Colonic mucosa (tissue), 4 donors: ENCODE data around the gene MBOAT1. TPM values are rescaled to one million over a fixed set of nuclear protein-coding genes. Genes with fewer than 3 reads are reported as not detected.

ENCODE experiments used
- DNase-seq: peaks from one replicate; pipeline ENCODE4 v3.0.0-alpha.2; 2020
- H3K27ac ChIP-seq: fragments of 200-600 bp; one replicate; pipeline ENCODE4 v1.8.0; 2021
- H3K27me3 ChIP-seq: fragments of 200-600 bp; one replicate; pipeline ENCODE4 v1.8.0; 2021
- H3K36me3 ChIP-seq: fragments of 200-600 bp; one replicate; pipeline ENCODE4 v1.8.0; 2021
- H3K4me1 ChIP-seq: fragments of 200-600 bp; one replicate; pipeline ENCODE4 v1.8.0; 2021; ENCODE audit warnings: mild to moderate bottlenecking
- H3K4me3 ChIP-seq: fragments of 200-600 bp; one replicate; pipeline ENCODE4 v1.8.0; 2021
- H3K9ac ChIP-seq, 2 donors: one replicate each; pipeline ENCODE4 v1.7.0; 2013; ENCODE audit warnings: control low read depth in 2 of 2, low read depth in 2 of 2, low read length in 2 of 2
- H3K9me3 ChIP-seq: fragments of 200-600 bp; one replicate; pipeline ENCODE4 v1.8.0; 2021
- intact Hi-C: fragments of 100-400 bp; cut with DNase I; formaldehyde crosslinking; loops from one replicate; pipeline ENCODE4 v1.14.1; 2022
- total RNA-seq, 2 donors: library from RNA; stranded (reverse); fragmentation: NEBNext Ultra II Directional in 1 of 2; extraction: Animal tissue kit (Norgen Biotek cat#: 25700) in 1 of 2; gene quantifications; one replicate each; pipeline ENCODE4 v1.2.1, GENCODE V29; 2021
- TF ChIP-seq, protein P1 (sequence below): fragments of 200-600 bp; IDR thresholded peaks from one replicate; pipeline ENCODE4 v1.8.0; 2022; ENCODE audit warnings: antibody characterized with exemption, mild to moderate bottlenecking
- donor health status: healthy.
- donor health status: DM: no; HTN: no; CAD: no.
- donor health status: DM: no; HTN: no; CAD: no.

The MBOAT1 gene
- total RNA-seq, 2 donors from 2014 or later: 45.7 to 54.1 TPM

- intact Hi-C loops: no loop called here
- Histone ChIP-seq H3K4me3 (no peak overlapping the region), H3K9me3 (no peaks in the 10 kb centered on the region), H3K4me1 (peaks cover 29% of the 10 kb centered on the region), H3K9ac (no peak overlapping the region), H3K27ac (no peak overlapping the region), H3K27me3 (no peaks in the 10 kb centered on the region), H3K36me3 (no peaks in the 10 kb centered on the region)
- TF ChIP-seq, protein P1, sequence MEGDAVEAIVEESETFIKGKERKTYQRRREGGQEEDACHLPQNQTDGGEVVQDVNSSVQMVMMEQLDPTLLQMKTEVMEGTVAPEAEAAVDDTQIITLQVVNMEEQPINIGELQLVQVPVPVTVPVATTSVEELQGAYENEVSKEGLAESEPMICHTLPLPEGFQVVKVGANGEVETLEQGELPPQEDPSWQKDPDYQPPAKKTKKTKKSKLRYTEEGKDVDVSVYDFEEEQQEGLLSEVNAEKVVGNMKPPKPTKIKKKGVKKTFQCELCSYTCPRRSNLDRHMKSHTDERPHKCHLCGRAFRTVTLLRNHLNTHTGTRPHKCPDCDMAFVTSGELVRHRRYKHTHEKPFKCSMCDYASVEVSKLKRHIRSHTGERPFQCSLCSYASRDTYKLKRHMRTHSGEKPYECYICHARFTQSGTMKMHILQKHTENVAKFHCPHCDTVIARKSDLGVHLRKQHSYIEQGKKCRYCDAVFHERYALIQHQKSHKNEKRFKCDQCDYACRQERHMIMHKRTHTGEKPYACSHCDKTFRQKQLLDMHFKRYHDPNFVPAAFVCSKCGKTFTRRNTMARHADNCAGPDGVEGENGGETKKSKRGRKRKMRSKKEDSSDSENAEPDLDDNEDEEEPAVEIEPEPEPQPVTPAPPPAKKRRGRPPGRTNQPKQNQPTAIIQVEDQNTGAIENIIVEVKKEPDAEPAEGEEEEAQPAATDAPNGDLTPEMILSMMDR: no peak
- DNase-seq: no peak
Observed at GRCh38 chr6:20202324-20202658, 10.0 kb downstream of the MBOAT1 start.

DNA sequence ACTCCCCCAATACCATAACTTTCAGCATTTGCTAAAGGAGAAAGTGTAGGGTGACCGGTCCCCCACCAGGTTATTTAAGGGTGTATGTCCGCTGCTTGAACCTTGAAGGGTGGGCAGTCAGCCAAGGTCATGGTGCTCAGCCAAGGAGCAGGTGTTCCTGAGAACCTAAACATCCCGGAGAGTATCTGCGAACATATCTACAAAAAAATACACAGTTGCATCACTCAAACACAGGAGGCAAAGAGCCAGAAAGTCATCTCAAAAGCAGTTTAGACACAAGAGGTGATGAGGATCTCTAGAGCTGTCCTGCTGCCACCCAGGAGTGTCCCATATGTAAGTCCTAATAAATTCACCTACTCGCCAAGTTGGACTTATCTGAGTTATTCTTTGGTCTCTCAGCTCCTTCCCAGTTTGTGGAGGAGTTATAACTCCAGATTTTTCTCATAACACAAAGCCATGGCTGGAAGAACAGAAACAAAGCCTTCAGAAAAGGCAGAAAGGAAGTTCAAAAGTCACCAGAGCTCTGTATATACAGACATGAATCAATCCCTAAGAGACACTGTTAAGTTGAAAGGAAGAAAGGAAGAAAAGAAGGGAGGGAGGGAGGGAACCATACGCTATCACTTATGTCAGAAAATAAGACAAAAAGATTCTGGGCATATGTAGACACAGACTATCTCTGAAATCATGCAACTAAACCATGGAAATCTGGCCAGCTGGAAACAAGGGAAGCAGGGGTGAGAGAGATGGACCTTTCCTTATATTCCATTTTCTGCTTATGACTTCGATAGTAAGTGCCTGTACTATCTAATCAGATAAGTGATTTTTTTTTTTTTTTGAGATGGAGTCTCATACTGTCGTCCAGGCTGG, 11.3 kb downstream of the MBOAT1 start:
- Histone ChIP-seq H3K36me3 (no peaks in the 10 kb centered on the region), H3K9ac (peak overlapping the region in 1 of 2 donors; percentile 14), H3K4me1 (peaks cover 27% of the 10 kb centered on the region), H3K9me3 (no peaks in the 10 kb centered on the region), H3K4me3 (no peak overlapping the region), H3K27me3 (no peaks in the 10 kb centered on the region), H3K27ac (peak overlapping the region; percentile 18)
- DNase-seq: peak; percentile 47
- intact Hi-C loops: no loop called here
- TF ChIP-seq, protein P1: no peak

GRCh38 chr6:20198775-20199174, 13.5 kb downstream of the MBOAT1 start:
- peak; percentile 83 for DNase-seq
- no peaks in the 10 kb centered on the region for H3K36me3 ChIP-seq
- TF ChIP-seq, protein P1: no peak
- peaks cover 14% of the 10 kb centered on the region for H3K4me1 ChIP-seq
- H3K9me3 ChIP-seq: no peaks in the 10 kb centered on the region
- no peaks in the 10 kb centered on the region for H3K27me3 ChIP-seq
- peak overlapping the region; percentile 76 for H3K27ac ChIP-seq
- peak overlapping the region in 1 of 2 donors; percentile 36 for H3K9ac ChIP-seq
- H3K4me3 ChIP-seq: no peak overlapping the region
- intact Hi-C loops: no loop called here

- Histone ChIP-seq H3K27me3 (no peaks in the 10 kb centered on the region), H3K9me3 (no peaks in the 10 kb centered on the region), H3K4me1 (peaks cover 14% of the 10 kb centered on the region), H3K4me3 (no peak overlapping the region), H3K9ac (peak overlapping the region in 1 of 2 donors; percentile 51), H3K27ac (peak overlapping the region; percentile 76), H3K36me3 (no peaks in the 10 kb centered on the region)
- TF ChIP-seq, protein P1: no peak
- DNase-seq: no peak
- intact Hi-C loops: no loop called here
Observed at GRCh38 chr6:20198156-20198774, 14.0 kb downstream of the MBOAT1 start.

GRCh38 chr6:20197251-20197650, 15.0 kb downstream of the MBOAT1 start:
- no peak overlapping the region for H3K9ac ChIP-seq
- TF ChIP-seq, protein P1: no peak
- no peak overlapping the region for H3K4me3 ChIP-seq
- intact Hi-C loops: no loop called here
- H3K9me3 ChIP-seq: no peaks in the 10 kb centered on the region
- H3K4me1 ChIP-seq: peaks cover 14% of the 10 kb centered on the region
- H3K27ac ChIP-seq: no peak overlapping the region
- no peak for DNase-seq
- H3K36me3 ChIP-seq: no peaks in the 10 kb centered on the region
- H3K27me3 ChIP-seq: no peaks in the 10 kb centered on the region
